Loucy (cell line): Measurements from ENCODE around the gene ITGA6.

Experiments
- EZH2phosphoT487 ChIP-seq: fragments of 200-600 bp; IDR thresholded peaks from 2 replicates; pipeline ENCODE4 v1.6.1; 2018; ENCODE audit warnings: antibody characterized with exemption, mild to moderate bottlenecking, moderate library complexity, borderline replicate concordance
- TF ChIP-seq, protein P1 (sequence below): fragments of 200-600 bp; sonication (generic); conservative IDR thresholded peaks from 2 replicates; pipeline ENCODE4 v1.5.1; 2014; ENCODE audit warnings: mild to moderate bottlenecking, antibody characterized with exemption, low read length

DNA sequence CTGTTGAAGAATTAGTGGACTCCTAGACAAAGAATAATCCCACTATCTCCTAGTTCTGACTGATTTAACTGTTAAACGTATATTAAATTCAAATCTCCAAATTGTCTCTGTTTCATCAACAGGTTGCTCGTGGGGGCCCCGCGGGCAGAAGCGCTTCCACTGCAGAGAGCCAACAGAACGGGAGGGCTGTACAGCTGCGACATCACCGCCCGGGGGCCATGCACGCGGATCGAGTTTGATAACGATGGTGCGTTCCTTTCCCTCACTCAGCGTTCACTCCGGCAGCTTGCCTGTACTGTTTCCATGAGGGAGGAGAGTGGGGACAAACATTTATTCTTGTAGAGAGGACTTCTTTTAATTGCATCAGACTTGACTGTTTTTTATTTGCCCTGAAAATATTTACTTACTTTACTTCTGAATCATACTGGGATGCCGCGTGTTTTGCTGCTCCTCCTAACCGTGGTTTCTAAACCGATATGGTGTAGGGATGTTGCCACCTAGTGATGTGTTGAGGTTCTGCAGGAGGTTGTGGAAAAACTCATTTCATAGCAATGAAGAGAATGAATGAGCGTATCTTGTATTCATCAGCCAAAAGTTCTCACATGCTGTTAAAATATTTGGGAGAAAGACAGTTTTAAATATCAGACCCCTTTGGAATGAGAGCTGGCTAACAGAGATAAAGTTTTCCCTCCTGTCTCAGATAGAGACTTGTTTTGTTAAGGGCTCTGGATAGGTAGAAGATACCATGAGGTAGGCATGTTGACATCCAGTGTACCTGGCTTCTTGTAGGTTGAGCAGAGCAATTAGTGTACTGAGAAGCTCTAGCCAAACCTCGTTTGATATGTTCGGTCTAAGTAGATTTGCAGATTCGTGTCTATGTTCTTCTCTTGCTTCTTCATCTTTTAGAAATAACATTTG, 38.3 kb downstream of the ITGA6 start:
- TF ChIP-seq EZH2phosphoT487 = no peak
- TF ChIP-seq, protein P1, sequence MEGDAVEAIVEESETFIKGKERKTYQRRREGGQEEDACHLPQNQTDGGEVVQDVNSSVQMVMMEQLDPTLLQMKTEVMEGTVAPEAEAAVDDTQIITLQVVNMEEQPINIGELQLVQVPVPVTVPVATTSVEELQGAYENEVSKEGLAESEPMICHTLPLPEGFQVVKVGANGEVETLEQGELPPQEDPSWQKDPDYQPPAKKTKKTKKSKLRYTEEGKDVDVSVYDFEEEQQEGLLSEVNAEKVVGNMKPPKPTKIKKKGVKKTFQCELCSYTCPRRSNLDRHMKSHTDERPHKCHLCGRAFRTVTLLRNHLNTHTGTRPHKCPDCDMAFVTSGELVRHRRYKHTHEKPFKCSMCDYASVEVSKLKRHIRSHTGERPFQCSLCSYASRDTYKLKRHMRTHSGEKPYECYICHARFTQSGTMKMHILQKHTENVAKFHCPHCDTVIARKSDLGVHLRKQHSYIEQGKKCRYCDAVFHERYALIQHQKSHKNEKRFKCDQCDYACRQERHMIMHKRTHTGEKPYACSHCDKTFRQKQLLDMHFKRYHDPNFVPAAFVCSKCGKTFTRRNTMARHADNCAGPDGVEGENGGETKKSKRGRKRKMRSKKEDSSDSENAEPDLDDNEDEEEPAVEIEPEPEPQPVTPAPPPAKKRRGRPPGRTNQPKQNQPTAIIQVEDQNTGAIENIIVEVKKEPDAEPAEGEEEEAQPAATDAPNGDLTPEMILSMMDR = peak; percentile 97
